ENCODE measurements around the gene WDR13. TPM values are rescaled to one million over a fixed set of nuclear protein-coding genes. Genes with fewer than 3 reads are reported as not detected.
"Not testable (repeated sequence)": the region's sequence is repeated elsewhere in the genome, so short reads cannot be mapped to it uniquely, and the experiment has no call there.

Gene WDR13
- polyA plus RNA-seq (2013): 78.7 TPM

DNA sequence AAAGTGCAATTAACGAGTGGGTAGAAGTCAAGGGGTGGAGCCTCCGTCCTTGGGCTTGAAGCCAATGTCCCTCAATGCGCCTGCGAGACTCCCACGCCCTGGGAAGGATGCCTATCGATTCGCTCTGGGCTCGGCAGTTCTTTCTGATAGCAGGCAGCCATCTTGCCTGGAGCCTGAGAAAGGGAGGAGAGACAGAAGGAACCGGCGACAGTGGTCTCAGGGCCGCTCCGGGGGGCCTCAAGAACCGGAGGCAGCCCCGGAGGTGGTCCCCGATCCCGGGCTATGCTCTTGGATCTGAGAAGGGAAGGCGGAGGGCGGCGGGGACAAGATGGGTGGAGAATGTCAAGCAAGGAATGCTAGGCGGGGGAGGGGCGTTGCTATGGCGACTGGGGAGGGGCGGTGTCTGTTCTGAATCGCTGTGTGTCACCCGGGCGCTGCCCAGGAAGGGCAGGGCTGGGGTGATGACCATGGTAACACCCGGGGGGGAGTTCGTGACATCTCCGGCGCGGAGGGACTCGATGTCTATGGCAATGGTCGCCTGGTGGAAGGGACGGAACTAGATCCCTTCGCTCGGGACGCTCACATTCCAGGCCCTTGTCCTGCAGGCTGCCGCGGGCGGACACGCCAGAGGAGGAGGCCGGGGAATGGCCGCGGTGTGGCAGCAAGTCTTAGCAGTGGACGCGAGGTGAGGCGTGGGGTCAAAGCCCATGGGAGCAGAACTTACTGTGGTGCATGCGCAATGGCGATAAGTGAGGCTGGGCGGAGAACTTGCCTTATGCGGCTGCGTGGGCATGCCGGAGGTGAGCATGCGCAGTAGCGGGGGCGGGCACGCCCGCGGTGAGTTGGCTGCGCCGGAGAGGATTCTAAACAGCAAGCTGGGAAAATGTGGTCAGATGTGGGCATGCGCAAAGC, at the start of gene WDR13:
Gene WDR13 (plus strand): TSS at position 140 of the 912 bp plus-strand sequence. CDS start 505 bp downstream, at position 645.
- DNase-seq: peak; percentile 90 to 92 (median 90)
- ChIA-PET POLR2A (no interaction called here), CTCF (interaction anchor here (1.0 kb wide), 1 partner anchor 19 kb away, joined by 3 read pairs; no protein-coding TSS in a partner anchor)
- peak within 1 kb of the TSS; percentile 63 to 92 (median 77) for H3K4me3 ChIP-seq (ENCODE audit: control insufficient read depth in 1 of 7, extremely low read depth in 1 of 7, insufficient read depth in 4 of 7, low read depth in 2 of 7, low read length in 6 of 7)
- H3K27me3 ChIP-seq (replicated peaks in 2 of 5; ENCODE audit: control insufficient read depth in 4 of 5, insufficient read depth in 5 of 5, low read length in 4 of 5): no peaks in the 10 kb centered on the region
- H3K4me1 ChIP-seq (ENCODE audit: control extremely low read depth in 1 of 4, control insufficient read depth in 4 of 4, insufficient read depth in 4 of 4, low read length in 3 of 4): peaks cover 0 to 11% (median 6%) of the 10 kb centered on the region in 4 experiments
- no peaks in the 10 kb centered on the region for H3K9me3 ChIP-seq (ENCODE audit: control extremely low read depth in 1 of 5, control insufficient read depth in 4 of 5, insufficient read depth in 2 of 5, low read depth in 1 of 5, low read length in 4 of 5)
- 45% methylated on average over 62 of the region's 62 CpGs for WGBS (ENCODE audit: insufficient coverage)
- peak within 1 kb of the TSS; percentile 90 to 96 for H3K27ac ChIP-seq (ENCODE audit: insufficient read depth in 1 of 2, low read depth in 1 of 2, low read length in 2 of 2, poor library complexity in 1 of 2, severe bottlenecking in 2 of 2)
- peaks cover 0 to 31% (median 18%) of the 10 kb centered on the region in 4 experiments for H3K36me3 ChIP-seq (ENCODE audit: control insufficient read depth in 4 of 4, insufficient read depth in 4 of 4, low read length in 3 of 4)

DNA sequence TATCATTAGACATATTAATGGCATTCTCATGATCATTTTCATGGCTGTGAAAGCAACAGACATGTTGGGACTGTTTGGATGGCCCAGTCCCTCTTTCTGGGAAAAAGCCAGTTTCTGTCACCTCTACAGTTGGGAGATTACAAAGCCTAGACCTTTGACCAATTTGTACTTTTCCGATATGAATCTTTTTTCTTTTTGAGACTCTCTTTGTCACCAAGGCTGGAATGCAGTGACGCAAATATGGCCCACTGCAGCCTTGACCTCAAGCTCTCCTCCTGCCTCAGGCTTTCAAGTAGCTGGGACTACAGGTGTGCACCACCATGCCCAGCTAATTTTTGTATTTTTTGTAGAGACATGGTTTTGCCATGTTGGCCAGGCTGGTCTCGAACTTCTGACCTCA, 48.4 kb upstream of the WDR13 start:
- Histone ChIP-seq H3K27me3 (replicated peaks in 2 of 5; ENCODE audit: control insufficient read depth in 4 of 5, insufficient read depth in 5 of 5, low read length in 4 of 5) (no peaks in the 10 kb centered on the region), H3K36me3 (ENCODE audit: control insufficient read depth in 4 of 4, insufficient read depth in 4 of 4, low read length in 3 of 4) (peaks cover 6 to 16% (median 7%) of the 10 kb centered on the region in 4 experiments), H3K4me3 (ENCODE audit: control insufficient read depth in 1 of 7, extremely low read depth in 1 of 7, insufficient read depth in 4 of 7, low read depth in 2 of 7, low read length in 6 of 7) (no peak overlapping the region), H3K27ac (ENCODE audit: insufficient read depth in 1 of 2, low read depth in 1 of 2, low read length in 2 of 2, poor library complexity in 1 of 2, severe bottlenecking in 2 of 2) (no peak overlapping the region), H3K9me3 (ENCODE audit: control extremely low read depth in 1 of 5, control insufficient read depth in 4 of 5, insufficient read depth in 2 of 5, low read depth in 1 of 5, low read length in 4 of 5) (no peaks in the 10 kb centered on the region), H3K4me1 (ENCODE audit: control extremely low read depth in 1 of 4, control insufficient read depth in 4 of 4, insufficient read depth in 4 of 4, low read length in 3 of 4) (peaks cover 0 to 2% (median 0%) of the 10 kb centered on the region in 4 experiments)
- CTCF ChIA-PET: interaction anchor here (2.1 kb wide), 1 partner anchor 9 kb away, joined by 7 read pairs; the partner anchor contains the start of gene TBC1D25
- POLR2A ChIA-PET: no interaction called here
- DNase-seq: no peak
- WGBS (ENCODE audit: insufficient coverage): 93% methylated on average over 3 of the region's 3 CpGs

DNA sequence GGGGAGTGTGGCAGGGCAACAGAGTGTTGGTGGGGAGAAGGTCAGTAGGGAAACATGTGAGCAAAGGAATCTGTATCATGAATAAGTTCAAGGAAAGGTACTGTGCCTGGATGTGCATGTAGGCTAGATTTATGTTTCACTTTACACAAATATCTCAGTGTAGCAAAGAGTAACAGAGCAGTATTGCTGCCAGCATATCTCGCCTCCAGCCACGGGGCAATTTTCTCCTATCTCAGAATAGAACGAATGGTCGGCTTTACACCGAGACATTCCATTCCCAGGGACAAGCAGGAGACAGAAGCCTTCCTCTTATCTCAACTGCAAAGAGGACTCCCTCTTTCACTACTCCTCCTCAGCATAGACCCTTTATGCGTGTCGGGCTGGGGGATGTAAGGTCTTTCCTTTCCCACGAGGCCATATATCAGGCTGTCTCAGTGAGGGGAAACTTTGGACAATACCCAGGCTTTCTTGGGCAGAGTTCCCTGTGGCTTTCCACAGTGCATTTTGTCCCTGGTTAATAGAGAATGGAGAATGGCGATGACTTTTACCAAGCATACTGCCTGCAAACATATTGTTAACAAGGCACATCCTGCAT, 41.5 kb upstream of the WDR13 start:
- H3K36me3 ChIP-seq (ENCODE audit: control insufficient read depth in 4 of 4, insufficient read depth in 4 of 4, low read length in 3 of 4): peaks cover 3 to 35% (median 19%) of the 10 kb centered on the region in 4 experiments
- DNase-seq; H3K4me3 ChIP-seq (ENCODE audit: control insufficient read depth in 1 of 7, extremely low read depth in 1 of 7, insufficient read depth in 4 of 7, low read depth in 2 of 7, low read length in 6 of 7); H3K9me3 ChIP-seq (ENCODE audit: control extremely low read depth in 1 of 5, control insufficient read depth in 4 of 5, insufficient read depth in 2 of 5, low read depth in 1 of 5, low read length in 4 of 5); H3K4me1 ChIP-seq (ENCODE audit: control extremely low read depth in 1 of 4, control insufficient read depth in 4 of 4, insufficient read depth in 4 of 4, low read length in 3 of 4); CTCF ChIA-PET; H3K27me3 ChIP-seq (replicated peaks in 2 of 5; ENCODE audit: control insufficient read depth in 4 of 5, insufficient read depth in 5 of 5, low read length in 4 of 5); H3K27ac ChIP-seq (ENCODE audit: insufficient read depth in 1 of 2, low read depth in 1 of 2, low read length in 2 of 2, poor library complexity in 1 of 2, severe bottlenecking in 2 of 2); POLR2A ChIA-PET: not testable (repeated sequence)
- 87% methylated on average over 8 of the region's 9 CpGs for WGBS (ENCODE audit: insufficient coverage)

DNA sequence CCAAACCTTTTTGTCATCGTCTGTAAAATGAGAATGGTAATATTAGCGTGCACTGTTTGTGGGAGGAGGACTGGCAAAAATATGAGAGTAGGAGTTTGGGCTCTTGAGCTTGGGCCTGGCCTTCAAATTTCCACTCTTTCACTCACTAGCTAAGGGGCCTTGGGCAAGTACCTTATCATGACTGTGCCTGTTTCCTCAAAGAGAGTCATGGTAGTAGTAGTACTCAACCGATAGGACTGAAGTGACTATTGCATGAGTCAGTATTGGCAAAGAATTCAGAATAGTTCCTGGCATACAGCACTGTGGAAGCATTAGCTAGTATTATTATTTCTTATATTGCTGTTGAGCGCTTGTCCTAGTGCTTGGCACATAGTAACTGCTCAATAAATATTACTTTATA, 39.0 kb upstream of the WDR13 start:
- WGBS (ENCODE audit: insufficient coverage): 89% methylated on average over 1 of the region's 4 CpGs
- DNase-seq: no peak
- ChIA-PET POLR2A (no interaction called here), CTCF (no interaction called here)
- Histone ChIP-seq H3K36me3 (ENCODE audit: control insufficient read depth in 4 of 4, insufficient read depth in 4 of 4, low read length in 3 of 4) (peaks cover 5 to 41% (median 25%) of the 10 kb centered on the region in 4 experiments), H3K27ac (ENCODE audit: insufficient read depth in 1 of 2, low read depth in 1 of 2, low read length in 2 of 2, poor library complexity in 1 of 2, severe bottlenecking in 2 of 2) (no peak overlapping the region), H3K9me3 (ENCODE audit: control extremely low read depth in 1 of 5, control insufficient read depth in 4 of 5, insufficient read depth in 2 of 5, low read depth in 1 of 5, low read length in 4 of 5) (no peaks in the 10 kb centered on the region), H3K4me1 (ENCODE audit: control extremely low read depth in 1 of 4, control insufficient read depth in 4 of 4, insufficient read depth in 4 of 4, low read length in 3 of 4) (no peaks in the 10 kb centered on the region), H3K4me3 (ENCODE audit: control insufficient read depth in 1 of 7, extremely low read depth in 1 of 7, insufficient read depth in 4 of 7, low read depth in 2 of 7, low read length in 6 of 7) (no peak overlapping the region), H3K27me3 (replicated peaks in 2 of 5; ENCODE audit: control insufficient read depth in 4 of 5, insufficient read depth in 5 of 5, low read length in 4 of 5) (no peaks in the 10 kb centered on the region)

DNA sequence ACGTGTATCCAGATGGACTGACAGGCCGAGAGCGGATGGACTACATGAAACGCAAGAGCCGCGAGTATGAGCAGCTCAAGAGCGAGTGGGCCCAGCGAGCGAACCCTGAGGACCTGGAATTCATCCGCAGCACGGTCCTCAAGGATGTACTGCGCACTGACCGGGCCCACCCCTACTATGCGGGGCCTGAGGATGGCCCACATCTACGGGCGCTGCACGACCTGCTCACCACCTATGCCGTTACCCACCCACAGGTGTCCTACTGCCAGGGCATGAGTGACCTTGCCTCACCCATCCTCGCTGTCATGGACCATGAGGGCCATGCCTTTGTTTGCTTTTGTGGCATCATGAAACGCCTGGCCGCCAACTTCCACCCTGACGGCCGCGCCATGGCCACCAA, 37.7 kb upstream of the WDR13 start:
- no peaks in the 10 kb centered on the region for H3K9me3 ChIP-seq (ENCODE audit: control extremely low read depth in 1 of 5, control insufficient read depth in 4 of 5, insufficient read depth in 2 of 5, low read depth in 1 of 5, low read length in 4 of 5)
- no peak overlapping the region for H3K27ac ChIP-seq (ENCODE audit: insufficient read depth in 1 of 2, low read depth in 1 of 2, low read length in 2 of 2, poor library complexity in 1 of 2, severe bottlenecking in 2 of 2)
- WGBS (ENCODE audit: insufficient coverage): 95% methylated on average over 21 of the region's 24 CpGs
- H3K4me3 ChIP-seq (ENCODE audit: control insufficient read depth in 1 of 7, extremely low read depth in 1 of 7, insufficient read depth in 4 of 7, low read depth in 2 of 7, low read length in 6 of 7): no peak overlapping the region
- no peaks in the 10 kb centered on the region for H3K27me3 ChIP-seq (replicated peaks in 2 of 5; ENCODE audit: control insufficient read depth in 4 of 5, insufficient read depth in 5 of 5, low read length in 4 of 5)
- ChIA-PET POLR2A (no interaction called here), CTCF (no interaction called here)
- no peak for DNase-seq
- H3K4me1 ChIP-seq (ENCODE audit: control extremely low read depth in 1 of 4, control insufficient read depth in 4 of 4, insufficient read depth in 4 of 4, low read length in 3 of 4): no peaks in the 10 kb centered on the region
- H3K36me3 ChIP-seq (ENCODE audit: control insufficient read depth in 4 of 4, insufficient read depth in 4 of 4, low read length in 3 of 4): peaks cover 5 to 45% (median 25%) of the 10 kb centered on the region in 4 experiments

DNA sequence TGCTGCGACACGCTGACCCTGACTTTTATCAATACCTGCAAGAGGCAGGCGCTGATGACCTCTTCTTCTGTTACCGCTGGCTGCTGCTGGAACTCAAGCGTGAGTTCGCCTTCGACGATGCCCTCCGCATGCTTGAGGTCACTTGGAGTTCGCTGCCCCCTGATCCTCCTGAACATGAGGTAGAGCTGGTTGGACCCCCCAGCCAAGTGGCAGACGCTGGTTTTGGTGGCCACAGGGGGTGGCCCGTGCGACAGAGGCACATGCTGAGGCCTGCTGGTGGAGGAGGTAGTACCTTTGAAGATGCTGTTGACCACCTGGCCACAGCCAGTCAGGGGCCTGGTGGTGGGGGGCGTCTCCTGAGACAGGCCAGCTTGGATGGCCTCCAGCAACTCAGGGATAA, 37.2 kb upstream of the WDR13 start:
- Histone ChIP-seq H3K36me3 (ENCODE audit: control insufficient read depth in 4 of 4, insufficient read depth in 4 of 4, low read length in 3 of 4) (peaks cover 5 to 42% (median 23%) of the 10 kb centered on the region in 4 experiments), H3K4me1 (ENCODE audit: control extremely low read depth in 1 of 4, control insufficient read depth in 4 of 4, insufficient read depth in 4 of 4, low read length in 3 of 4) (no peaks in the 10 kb centered on the region), H3K9me3 (ENCODE audit: control extremely low read depth in 1 of 5, control insufficient read depth in 4 of 5, insufficient read depth in 2 of 5, low read depth in 1 of 5, low read length in 4 of 5) (no peaks in the 10 kb centered on the region), H3K4me3 (ENCODE audit: control insufficient read depth in 1 of 7, extremely low read depth in 1 of 7, insufficient read depth in 4 of 7, low read depth in 2 of 7, low read length in 6 of 7) (no peak overlapping the region), H3K27ac (ENCODE audit: insufficient read depth in 1 of 2, low read depth in 1 of 2, low read length in 2 of 2, poor library complexity in 1 of 2, severe bottlenecking in 2 of 2) (no peak overlapping the region), H3K27me3 (replicated peaks in 2 of 5; ENCODE audit: control insufficient read depth in 4 of 5, insufficient read depth in 5 of 5, low read length in 4 of 5) (no peaks in the 10 kb centered on the region)
- POLR2A ChIA-PET: no interaction called here
- DNase-seq: no peak
- WGBS (ENCODE audit: insufficient coverage): 97% methylated on average over 14 of the region's 14 CpGs
- CTCF ChIA-PET: no interaction called here

DNA sequence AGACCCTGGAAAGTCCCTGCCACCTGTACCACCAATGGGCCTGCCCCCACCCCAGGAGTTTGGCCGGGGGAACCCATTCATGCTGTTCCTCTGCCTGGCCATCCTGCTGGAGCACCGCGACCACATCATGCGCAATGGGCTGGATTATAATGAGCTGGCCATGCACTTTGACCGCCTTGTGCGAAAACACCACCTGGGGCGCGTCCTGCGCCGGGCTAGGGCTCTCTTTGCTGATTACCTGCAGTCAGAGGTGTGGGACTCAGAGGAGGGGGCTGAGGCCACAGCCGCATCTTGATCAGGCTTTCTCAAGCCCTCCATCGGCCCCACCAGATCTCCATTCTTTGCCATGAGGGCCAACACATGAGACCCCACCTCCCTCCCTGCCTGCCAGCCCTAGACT, 36.6 kb upstream of the WDR13 start:
- Histone ChIP-seq H3K9me3 (ENCODE audit: control extremely low read depth in 1 of 5, control insufficient read depth in 4 of 5, insufficient read depth in 2 of 5, low read depth in 1 of 5, low read length in 4 of 5) (no peaks in the 10 kb centered on the region), H3K36me3 (ENCODE audit: control insufficient read depth in 4 of 4, insufficient read depth in 4 of 4, low read length in 3 of 4) (peaks cover 5 to 39% (median 21%) of the 10 kb centered on the region in 4 experiments), H3K4me3 (ENCODE audit: control insufficient read depth in 1 of 7, extremely low read depth in 1 of 7, insufficient read depth in 4 of 7, low read depth in 2 of 7, low read length in 6 of 7) (no peak overlapping the region), H3K27ac (ENCODE audit: insufficient read depth in 1 of 2, low read depth in 1 of 2, low read length in 2 of 2, poor library complexity in 1 of 2, severe bottlenecking in 2 of 2) (no peak overlapping the region), H3K4me1 (ENCODE audit: control extremely low read depth in 1 of 4, control insufficient read depth in 4 of 4, insufficient read depth in 4 of 4, low read length in 3 of 4) (no peaks in the 10 kb centered on the region), H3K27me3 (replicated peaks in 2 of 5; ENCODE audit: control insufficient read depth in 4 of 5, insufficient read depth in 5 of 5, low read length in 4 of 5) (no peaks in the 10 kb centered on the region)
- ChIA-PET POLR2A (no interaction called here), CTCF (no interaction called here)
- DNase-seq: no peak
- WGBS (ENCODE audit: insufficient coverage): 91% methylated on average over 12 of the region's 12 CpGs
